ENCODE measurements around the gene DHCR24.

GRCh38 chr1:54928327-54928726 lies 41.3 kb upstream of the DHCR24 start:
- TF ChIP-seq, protein P1, sequence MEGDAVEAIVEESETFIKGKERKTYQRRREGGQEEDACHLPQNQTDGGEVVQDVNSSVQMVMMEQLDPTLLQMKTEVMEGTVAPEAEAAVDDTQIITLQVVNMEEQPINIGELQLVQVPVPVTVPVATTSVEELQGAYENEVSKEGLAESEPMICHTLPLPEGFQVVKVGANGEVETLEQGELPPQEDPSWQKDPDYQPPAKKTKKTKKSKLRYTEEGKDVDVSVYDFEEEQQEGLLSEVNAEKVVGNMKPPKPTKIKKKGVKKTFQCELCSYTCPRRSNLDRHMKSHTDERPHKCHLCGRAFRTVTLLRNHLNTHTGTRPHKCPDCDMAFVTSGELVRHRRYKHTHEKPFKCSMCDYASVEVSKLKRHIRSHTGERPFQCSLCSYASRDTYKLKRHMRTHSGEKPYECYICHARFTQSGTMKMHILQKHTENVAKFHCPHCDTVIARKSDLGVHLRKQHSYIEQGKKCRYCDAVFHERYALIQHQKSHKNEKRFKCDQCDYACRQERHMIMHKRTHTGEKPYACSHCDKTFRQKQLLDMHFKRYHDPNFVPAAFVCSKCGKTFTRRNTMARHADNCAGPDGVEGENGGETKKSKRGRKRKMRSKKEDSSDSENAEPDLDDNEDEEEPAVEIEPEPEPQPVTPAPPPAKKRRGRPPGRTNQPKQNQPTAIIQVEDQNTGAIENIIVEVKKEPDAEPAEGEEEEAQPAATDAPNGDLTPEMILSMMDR (IDR thresholded peaks at IDR 0.05): no peak
- no peak for TF ChIP-seq POLR2A (IDR thresholded peaks at IDR 0.05)

All from lower leg skin (tissue), 3 donors.